CD4-positive, alpha-beta T cell (primary cell): ENCODE results near the gene FUS. TPM values are rescaled to one million over a fixed set of nuclear protein-coding genes. Genes with fewer than 3 reads are reported as not detected.

ENCODE experiments used
- ATAC-seq: fragments of 200-7000 bp; cut with Tn5 transposase; one replicate; pipeline ENCODE4 v1.10.0; 2022; ENCODE audit warnings: mild to moderate bottlenecking; ENCODE audit not compliant: poor library complexity
- CTCF ChIA-PET: fragments of 350-600 bp; sonication (Branson Sonifier 250); formaldehyde crosslinking; loops from one replicate; lab custom pipeline; 2021; ENCODE audit warnings: antibody characterized with exemption, inconsistent platforms; lab: Charles Lee
- POLR2A ChIA-PET: fragments of 350-600 bp; sonication (Branson Sonifier 250); formaldehyde crosslinking; loops from one replicate; lab custom pipeline; 2021; ENCODE audit warnings: antibody characterized with exemption, inconsistent platforms; lab: Charles Lee
- DNase-seq, 14 experiments: peaks; one replicate each; pipeline ENCODE4 v3.0.0-alpha.2; 2013 to 2020; ENCODE audit warnings: mixed read lengths in 2 of 14
- H3K27ac ChIP-seq, 2 donors: one replicate each; pipeline versions ENCODE4 v1.5.1 to v1.7.0; 2013; ENCODE audit warnings: low read length in 2 of 2, low read depth in 1 of 2, mild to moderate bottlenecking in 1 of 2
- H3K27me3 ChIP-seq, 2 experiments: 1 replicate in 1 of 2; 2 replicates in 1 of 2; pipeline versions ENCODE4 v1.6.1 to v1.7.0; 2013; ENCODE audit warnings: low read length in 2 of 2, control low read depth in 1 of 2, mild to moderate bottlenecking in 1 of 2, moderate library complexity in 1 of 2; ENCODE audit not compliant: insufficient read depth in 2 of 2, control insufficient read depth in 1 of 2
- H3K36me3 ChIP-seq: one replicate; pipeline ENCODE4 v1.6.1; 2013; ENCODE audit warnings: low read length, control low read depth; ENCODE audit not compliant: insufficient read depth
- H3K4me1 ChIP-seq: one replicate; pipeline ENCODE4 v1.6.1; 2013; ENCODE audit warnings: low read length, control low read depth; ENCODE audit not compliant: insufficient read depth
- H3K4me3 ChIP-seq: one replicate; pipeline ENCODE4 v1.5.1; 2013; ENCODE audit warnings: mild to moderate bottlenecking, low read length, moderate library complexity
- H3K9me3 ChIP-seq, 2 experiments: 1 replicate in 1 of 2; 2 replicates in 1 of 2; pipeline versions ENCODE4 v1.6.1 to v1.7.0; 2013; ENCODE audit warnings: low read length in 2 of 2, mild to moderate bottlenecking in 2 of 2, control low read depth in 1 of 2, moderate library complexity in 1 of 2; ENCODE audit not compliant: control insufficient read depth in 1 of 2, insufficient read depth in 1 of 2
- H3K27ac Mint-ChIP-seq: one replicate; pipeline ENCODE4 v1.8.0; 2020; ENCODE audit warnings: mixed read lengths
- H3K27me3 Mint-ChIP-seq: one replicate; pipeline ENCODE4 v1.8.0; 2021; ENCODE audit warnings: mixed read lengths
- H3K36me3 Mint-ChIP-seq: one replicate; pipeline ENCODE4 v1.8.0; 2021; ENCODE audit warnings: low read depth, mixed read lengths
- H3K4me1 Mint-ChIP-seq: one replicate; pipeline ENCODE4 v1.8.0; 2021; ENCODE audit warnings: low read depth, mixed read lengths
- H3K4me3 Mint-ChIP-seq: one replicate; pipeline ENCODE4 v1.8.0; 2020; ENCODE audit warnings: mild to moderate bottlenecking, mixed read lengths
- H3K9me3 Mint-ChIP-seq: one replicate; pipeline ENCODE4 v1.8.0; 2020; ENCODE audit warnings: mixed read lengths
- intact Hi-C, 2 experiments: fragments of 100-400 bp; cut with DNase I in 1 of 2; cut with micrococcal nuclease in 1 of 2; formaldehyde crosslinking; loops; one replicate each; pipeline versions ENCODE4 v1.15.1 to v1.9.0; 2023 to 2025; cut with DNase I, micrococcal nuclease
- total RNA-seq, 174 experiments: library from RNA in 2 of 174; stranded (reverse) in 2 of 174; gene quantifications; one replicate each; pipeline ENCODE4 v1.2.3 and lab custom pipeline; 2021 to 2026
- TF ChIP-seq, protein P1 (sequence below): fragments of 200-600 bp; IDR thresholded peaks from one replicate; pipeline ENCODE4 v1.8.0; 2022; ENCODE audit warnings: antibody characterized with exemption, mild to moderate bottlenecking

The FUS gene
- total RNA-seq, 2 experiments from 2014 or later = 699 to 733 TPM

GRCh38 chr16:31147574-31147973 is 32.4 kb upstream of the FUS start:
- H3K9me3 ChIP-seq = no peaks in the 10 kb centered on the region
- ATAC-seq (no peak), DNase-seq (no peak)
- H3K4me3 Mint-ChIP-seq = no peak overlapping the region
- peaks cover 13% of the 10 kb centered on the region for H3K4me1 ChIP-seq
- CTCF ChIA-PET = no interaction called here
- no peak overlapping the region for H3K4me3 ChIP-seq
- H3K36me3 ChIP-seq = no peaks in the 10 kb centered on the region
- POLR2A ChIA-PET = no interaction called here
- H3K27me3 Mint-ChIP-seq = peaks cover 8% of the 10 kb centered on the region
- peaks cover 5% of the 10 kb centered on the region for H3K4me1 Mint-ChIP-seq
- intact Hi-C loops = loop anchor here in 1 of 2 experiments (10.0 kb wide), 1 partner anchor 57 kb away; the partner anchor contains the start of gene PYCARD
- H3K27ac Mint-ChIP-seq = no peak overlapping the region
- no peaks in the 10 kb centered on the region for H3K36me3 Mint-ChIP-seq
- TF ChIP-seq, protein P1, sequence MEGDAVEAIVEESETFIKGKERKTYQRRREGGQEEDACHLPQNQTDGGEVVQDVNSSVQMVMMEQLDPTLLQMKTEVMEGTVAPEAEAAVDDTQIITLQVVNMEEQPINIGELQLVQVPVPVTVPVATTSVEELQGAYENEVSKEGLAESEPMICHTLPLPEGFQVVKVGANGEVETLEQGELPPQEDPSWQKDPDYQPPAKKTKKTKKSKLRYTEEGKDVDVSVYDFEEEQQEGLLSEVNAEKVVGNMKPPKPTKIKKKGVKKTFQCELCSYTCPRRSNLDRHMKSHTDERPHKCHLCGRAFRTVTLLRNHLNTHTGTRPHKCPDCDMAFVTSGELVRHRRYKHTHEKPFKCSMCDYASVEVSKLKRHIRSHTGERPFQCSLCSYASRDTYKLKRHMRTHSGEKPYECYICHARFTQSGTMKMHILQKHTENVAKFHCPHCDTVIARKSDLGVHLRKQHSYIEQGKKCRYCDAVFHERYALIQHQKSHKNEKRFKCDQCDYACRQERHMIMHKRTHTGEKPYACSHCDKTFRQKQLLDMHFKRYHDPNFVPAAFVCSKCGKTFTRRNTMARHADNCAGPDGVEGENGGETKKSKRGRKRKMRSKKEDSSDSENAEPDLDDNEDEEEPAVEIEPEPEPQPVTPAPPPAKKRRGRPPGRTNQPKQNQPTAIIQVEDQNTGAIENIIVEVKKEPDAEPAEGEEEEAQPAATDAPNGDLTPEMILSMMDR = no peak
- no peaks in the 10 kb centered on the region for H3K27me3 ChIP-seq
- no peak overlapping the region for H3K27ac ChIP-seq
- H3K9me3 Mint-ChIP-seq = no peaks in the 10 kb centered on the region

DNA sequence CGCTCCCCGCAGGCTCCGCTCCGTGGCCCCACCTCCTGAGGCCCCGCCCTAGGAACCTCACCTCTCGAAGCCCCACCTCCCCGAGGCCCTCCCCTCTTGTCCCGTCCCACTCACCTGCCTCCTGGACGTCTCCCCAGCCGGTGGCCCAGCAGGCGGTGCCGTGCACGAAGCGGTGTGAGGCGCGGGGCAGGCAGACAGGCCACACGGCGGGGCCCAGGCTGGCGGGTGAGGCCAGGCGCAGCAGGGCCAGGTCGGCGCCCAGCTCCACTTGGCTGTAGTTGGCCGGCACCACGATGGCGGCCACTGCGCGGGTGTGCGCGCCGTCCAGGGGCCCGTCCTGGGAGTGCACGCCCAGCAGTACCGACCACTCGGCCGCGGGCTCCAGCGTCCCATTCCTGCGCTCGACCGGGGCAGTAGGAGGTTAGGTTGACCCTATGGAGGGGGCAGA is 31.6 kb upstream of the FUS start:
- ChIA-PET CTCF (no interaction called here), POLR2A (interaction anchor here (1.3 kb wide), 1 partner anchor 31 kb away, joined by 4 read pairs; the partner anchor contains the start of gene FUS)
- Histone ChIP-seq H3K27ac (no peak overlapping the region), H3K27me3 (no peaks in the 10 kb centered on the region), H3K4me3 (no peak overlapping the region), H3K4me1 (peaks cover 6% of the 10 kb centered on the region), H3K36me3 (no peaks in the 10 kb centered on the region), H3K9me3 (no peaks in the 10 kb centered on the region)
- TF ChIP-seq, protein P1 = no peak
- H3K27ac Mint-ChIP-seq = no peak overlapping the region
- no peak overlapping the region for H3K4me3 Mint-ChIP-seq
- H3K9me3 Mint-ChIP-seq = no peaks in the 10 kb centered on the region
- DNase-seq (peak in 1 of 14 experiments; percentile 20), ATAC-seq (no peak)
- intact Hi-C loops = loop anchor here in 1 of 2 experiments (10.0 kb wide), 1 partner anchor 56 kb away; the partner anchor contains the start of gene PYCARD
- H3K27me3 Mint-ChIP-seq = peaks cover 8% of the 10 kb centered on the region
- H3K4me1 Mint-ChIP-seq = peaks cover 5% of the 10 kb centered on the region
- H3K36me3 Mint-ChIP-seq = no peaks in the 10 kb centered on the region

DNA sequence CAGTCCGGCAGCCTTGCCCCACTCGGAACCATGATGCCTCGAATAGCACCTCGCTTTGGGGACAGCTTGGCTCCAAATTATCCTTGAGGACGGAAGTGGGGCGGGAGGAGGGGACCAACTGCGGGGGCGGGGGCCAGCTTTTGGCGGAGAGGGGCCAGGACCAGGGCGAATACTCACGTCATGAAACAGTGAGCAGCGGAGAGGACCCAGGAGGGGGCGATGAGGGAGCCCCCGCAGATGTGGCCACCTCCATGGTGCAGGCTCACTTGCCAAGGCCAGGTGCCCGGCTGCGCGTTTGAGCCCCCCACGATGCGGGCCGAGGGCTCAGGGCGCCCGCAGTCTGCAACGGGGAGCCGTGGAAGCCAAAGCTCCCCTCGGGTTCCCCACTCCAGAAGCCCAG is 31.0 kb upstream of the FUS start:
- Mint-ChIP-seq H3K4me1 (peaks cover 1% of the 10 kb centered on the region), H3K36me3 (no peaks in the 10 kb centered on the region), H3K27ac (no peak overlapping the region), H3K9me3 (no peaks in the 10 kb centered on the region), H3K4me3 (no peak overlapping the region), H3K27me3 (peaks cover 8% of the 10 kb centered on the region)
- Histone ChIP-seq H3K4me3 (no peak overlapping the region), H3K27me3 (no peaks in the 10 kb centered on the region), H3K9me3 (no peaks in the 10 kb centered on the region), H3K27ac (no peak overlapping the region), H3K36me3 (no peaks in the 10 kb centered on the region), H3K4me1 (peaks cover 3% of the 10 kb centered on the region)
- POLR2A ChIA-PET = interaction anchor here (1.3 kb wide), 1 partner anchor 31 kb away, joined by 4 read pairs; the partner anchor contains the start of gene FUS
- CTCF ChIA-PET = no interaction called here
- no peak for ATAC-seq
- DNase-seq = no peak
- TF ChIP-seq, protein P1 = no peak
- intact Hi-C loops = loop anchor here in 1 of 2 experiments (10.0 kb wide), 1 partner anchor 56 kb away; the partner anchor contains the start of gene PYCARD
